CD4-positive, alpha-beta T cell treated with Interleukin-4 for 4 hours (primary cell): Measurements from ENCODE around the gene PLP1.

Source experiments
- DNase-seq: peaks from one replicate; pipeline ENCODE4 v3.0.0-alpha.2; 2020

The PLP1 gene

GRCh38 chrX:103831803-103832544, 55.3 kb downstream of the PLP1 start, which contains the start of gene RAB9B:
Gene RAB9B (minus strand): TSS chrX:103832257. CDS start chrX:103825784, 6,473 bp downstream.
- DNase-seq, result peak; percentile 46

DNA sequence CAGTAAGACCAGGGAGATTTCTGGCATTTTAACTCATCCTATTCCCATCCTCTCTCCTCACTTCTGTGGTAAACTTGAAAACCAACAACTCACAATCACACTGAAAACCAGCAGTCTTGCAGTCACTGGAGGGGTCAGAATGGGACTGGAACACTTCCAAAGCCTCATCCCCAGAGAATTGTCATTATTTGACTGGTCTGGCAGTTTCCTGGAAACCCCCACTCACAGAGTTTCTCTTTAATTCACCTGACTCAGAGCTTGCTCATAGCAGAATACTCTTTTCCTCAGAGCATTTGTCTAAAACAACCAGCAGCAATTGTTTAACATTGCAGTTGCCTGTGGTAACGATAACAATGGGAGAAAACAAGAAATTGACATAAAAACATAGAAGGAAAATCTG, 62.8 kb downstream of the PLP1 start:
- no peak for DNase-seq
